HCT116 (cell line): ENCODE results near the gene IMMT. TPM values are rescaled to one million over a fixed set of nuclear protein-coding genes. Genes with fewer than 3 reads are reported as not detected.

Experiments used
- ATAC-seq: fragments of 200-7000 bp; cut with Tn5 transposase; 2 replicates; pipeline ENCODE4 v1.9.1; 2020; ENCODE audit warnings: mild to moderate bottlenecking, moderate library complexity
- BruUV-seq: library from RNA; stranded (reverse); fragments of 400-500 nt; replicated peaks from 2 replicates; lab custom pipeline; 2021; lab: Mats Ljungman, UMichigan
- CTCF ChIA-PET: fragments of 300-600 bp; sonication (Branson Sonifier 250); formaldehyde crosslinking; loops from one replicate; lab custom pipeline; 2021; ENCODE audit warnings: antibody characterized with exemption; lab: Charles Lee
- POLR2A ChIA-PET: fragments of 300-600, 350-600 bp; sonication (Branson Sonifier 250); formaldehyde crosslinking; loops from one replicate; lab custom pipeline; 2021; ENCODE audit warnings: antibody characterized with exemption; lab: Charles Lee
- RAD21 ChIA-PET, 2 experiments: fragments of 300-600 bp; sonication (Branson Sonifier 250); formaldehyde crosslinking; loops; one replicate each; lab custom pipeline; 2023; ENCODE audit warnings: low total read pairs in 2 of 2; ENCODE audit not compliant: uncharacterized antibody in 2 of 2, unreplicated experiment in 2 of 2, low non-redundant PET in 1 of 2; lab: Charles Lee
- DNase-seq: peaks from one replicate; pipeline ENCODE4 v3.0.0-alpha.2; 2010; ENCODE audit warnings: low read depth, low spot score
- H2AFZ ChIP-seq: fragments of 200-600 bp; shearing (Covaris generic), sonication (generic); 2 replicates; pipeline ENCODE4 v1.6.1; 2017; ENCODE audit warnings: low read depth, mixed run types, mixed read lengths, antibody characterized with exemption, low read length; ENCODE audit not compliant: poor library complexity, severe bottlenecking
- H3K27ac ChIP-seq: 2 replicates; pipeline ENCODE4 v1.5.1; 2012; ENCODE audit warnings: low read depth, low read length
- H3K27me3 ChIP-seq: fragments of 200-600 bp; sonication (generic); 2 replicates; pipeline ENCODE4 v1.6.1; 2016; ENCODE audit warnings: mixed run types, low read length, mixed read lengths; ENCODE audit not compliant: insufficient read depth
- H3K36me3 ChIP-seq, 2 experiments: fragments of 200-500 bp in 1 of 2; fragments of 200-600 bp in 1 of 2; sonication (Bioruptor generic) in 1 of 2; sonication (generic) in 1 of 2; 2 replicates each; pipeline versions ENCODE4 v1.5.1 to v1.6.1; 2014 to 2016; ENCODE audit warnings: low read length in 2 of 2, inconsistent platforms in 1 of 2, mixed read lengths in 1 of 2, mixed run types in 1 of 2; ENCODE audit not compliant: insufficient read depth in 2 of 2, control insufficient read depth in 1 of 2
- H3K4me1 ChIP-seq, 2 experiments: fragments of 200-600 bp in 1 of 2; sonication (generic) in 1 of 2; 2 replicates each; pipeline versions ENCODE4 v1.5.1 to v1.6.1; 2012 to 2017; ENCODE audit warnings: low read length in 2 of 2, inconsistent platforms in 1 of 2, mild to moderate bottlenecking in 1 of 2, mixed read lengths in 1 of 2, mixed run types in 1 of 2, moderate library complexity in 1 of 2; ENCODE audit not compliant: insufficient read depth in 2 of 2, control insufficient read depth in 1 of 2
- H3K4me2 ChIP-seq: fragments of 200-600 bp; sonication (generic); 2 replicates; pipeline ENCODE4 v1.6.1; 2017; ENCODE audit warnings: mixed run types, low read length, mixed read lengths
- H3K4me3 ChIP-seq, 2 experiments: fragments of 200-600 bp in 1 of 2; sonication (generic) in 1 of 2; replicated peaks in 1 of 2; 2 replicates each; pipeline ENCODE4 v1.5.1; 2011 to 2016; ENCODE audit warnings: low read length in 2 of 2, control low read depth in 1 of 2, low read depth in 1 of 2, mild to moderate bottlenecking in 1 of 2, mixed read lengths in 1 of 2, mixed run types in 1 of 2
- H3K79me2 ChIP-seq: fragments of 200-600 bp; sonication (generic); 2 replicates; pipeline ENCODE4 v1.6.1; 2017; ENCODE audit warnings: mild to moderate bottlenecking, mixed run types, low read length, moderate library complexity, mixed read lengths; ENCODE audit not compliant: insufficient read depth
- H3K9ac ChIP-seq: fragments of 200-600 bp; sonication (generic); 2 replicates; pipeline ENCODE4 v1.6.1; 2016; ENCODE audit warnings: low read length, mixed read lengths
- H3K9me2 ChIP-seq: fragments of 200-600 bp; sonication (generic), shearing (Covaris generic); 2 replicates; pipeline ENCODE4 v1.6.1; 2017; ENCODE audit warnings: mixed run types, mild to moderate bottlenecking, moderate library complexity; ENCODE audit not compliant: insufficient read depth
- H3K9me3 ChIP-seq, 2 experiments: fragments of 200-500 bp in 1 of 2; fragments of 200-600 bp in 1 of 2; sonication (Bioruptor generic) in 1 of 2; sonication (generic) in 1 of 2; 2 replicates each; pipeline ENCODE4 v1.6.1; 2014 to 2017; ENCODE audit warnings: low read length in 2 of 2, mixed read lengths in 2 of 2, inconsistent platforms in 1 of 2, low read depth in 1 of 2, mild to moderate bottlenecking in 1 of 2, mixed run types in 1 of 2, moderate library complexity in 1 of 2; ENCODE audit not compliant: control insufficient read depth in 1 of 2, insufficient read depth in 1 of 2
- H4K20me1 ChIP-seq: fragments of 200-600 bp; sonication (generic), shearing (Covaris generic); 2 replicates; pipeline ENCODE4 v1.6.1; 2017; ENCODE audit warnings: mixed run types, mild to moderate bottlenecking, moderate library complexity; ENCODE audit not compliant: insufficient read depth
- CBX3 ChIP-seq: IDR thresholded peaks from 2 replicates; pipeline ENCODE4 v1.6.1; 2012; ENCODE audit warnings: low read depth
- CTCF ChIP-seq, 3 experiments: fragments of 200-600 bp in 1 of 3; sonication (generic) in 1 of 3; IDR thresholded peaks in 2 of 3; conservative IDR thresholded peaks in 1 of 3; 2 replicates each; pipeline ENCODE4 v1.5.1; 2012 to 2017; ENCODE audit warnings: low read depth in 2 of 3, low read length in 2 of 3, antibody characterized with exemption in 1 of 3, borderline replicate concordance in 1 of 3, control low read depth in 1 of 3, mild to moderate bottlenecking in 1 of 3, mixed read lengths in 1 of 3, mixed run types in 1 of 3, moderate library complexity in 1 of 3; ENCODE audit not compliant: insufficient read depth in 1 of 3
- EGR1 ChIP-seq: IDR thresholded peaks from 2 replicates; pipeline ENCODE4 v1.6.1; 2012; ENCODE audit warnings: low read depth
- ELF1 ChIP-seq: IDR thresholded peaks from 2 replicates; pipeline ENCODE4 v1.6.1; 2012; ENCODE audit warnings: low read depth, borderline replicate concordance
- EZH2 ChIP-seq: fragments of 200-600 bp; sonication (generic); IDR thresholded peaks from 2 replicates; pipeline ENCODE4 v1.6.1; 2017; ENCODE audit warnings: antibody characterized with exemption, mixed run types
- EZH2phosphoT487 ChIP-seq: fragments of 200-600 bp; IDR thresholded peaks from 2 replicates; pipeline ENCODE4 v1.6.1; 2018; ENCODE audit warnings: antibody characterized with exemption, borderline replicate concordance
- MAX ChIP-seq: IDR thresholded peaks from 2 replicates; pipeline ENCODE4 v1.6.1; 2012
- POLR2A ChIP-seq: IDR thresholded peaks from 2 replicates; pipeline ENCODE4 v1.7.0; 2011; ENCODE audit warnings: borderline replicate concordance; ENCODE audit not compliant: insufficient read depth, insufficient read length; ENCODE audit errors: extremely low read depth
- REST ChIP-seq: IDR thresholded peaks from 2 replicates; pipeline ENCODE4 v1.6.1; 2012; ENCODE audit warnings: low read depth
- SIN3A ChIP-seq: IDR thresholded peaks from 2 replicates; pipeline ENCODE4 v1.6.1; 2012; ENCODE audit warnings: low read depth
- YY1 ChIP-seq: IDR thresholded peaks from 2 replicates; pipeline ENCODE4 v1.6.1; 2011; ENCODE audit warnings: low read length, low read depth, moderate library complexity, mild to moderate bottlenecking; ENCODE audit not compliant: insufficient replicate concordance; ENCODE audit errors: extremely low read depth
- ZBTB33 ChIP-seq: IDR thresholded peaks from 2 replicates; pipeline ENCODE4 v1.6.1; 2011; ENCODE audit warnings: mild to moderate bottlenecking, low read length, moderate library complexity; ENCODE audit not compliant: insufficient replicate concordance; ENCODE audit errors: extremely low read depth
- ZFX ChIP-seq: fragments of 450-650 bp; IDR thresholded peaks from 2 replicates; pipeline ENCODE4 v1.6.1; 2017
- intact Hi-C: fragments of 100-400 bp; cut with micrococcal nuclease; formaldehyde crosslinking; loops from 2 replicates; pipeline ENCODE4 v1.10.0; 2022
- total RNA-seq: library from RNA; stranded (reverse); gene quantifications from one replicate; pipeline ENCODE4 v1.2.1, GENCODE V29; 2021; ENCODE audit not compliant: unreplicated experiment

Gene IMMT
- total RNA-seq, 1 experiment from 2014 or later: 125 TPM

GRCh38 chr2:86201671-86202335 lies 6.5 kb upstream of the IMMT start:
- RAD21 ChIA-PET: no interaction called here
- H3K4me2 ChIP-seq: no peak overlapping the region
- POLR2A ChIA-PET: no interaction called here

More at GRCh38 chr2:86201671-86202335, 6.5 kb upstream of the IMMT start:
- H4K20me1 ChIP-seq: no peaks in the 10 kb centered on the region
- H3K4me3 ChIP-seq: no peak overlapping the region
- TF ChIP-seq CBX3 (no peak), ZFX (no peak), ZBTB33 (no peak), EGR1 (no peak), CTCF (IDR thresholded peaks at IDR 0.05 in 2 of 3, conservative IDR thresholded peaks at IDR 0.05 in 1 of 3; ENCODE audit: borderline replicate concordance in 1 of 3, insufficient read depth in 1 of 3, low read depth in 2 of 3, low read length in 2 of 3) (no peak), POLR2A (no peak), MAX (no peak), EZH2phosphoT487 (no peak), EZH2 (no peak), REST (no peak), SIN3A (no peak), YY1 (no peak), ELF1 (no peak)
- no peak overlapping the region for H3K27ac ChIP-seq
- intact Hi-C loops: no loop called here
- H3K9me2 ChIP-seq: no peaks in the 10 kb centered on the region
- H3K4me1 ChIP-seq: peaks cover 8 to 21% of the 10 kb centered on the region in 2 experiments
- H2AFZ ChIP-seq: no peak overlapping the region
- no TSS peak for BruUV-seq
- H3K79me2 ChIP-seq: peaks cover 66% of the 10 kb centered on the region
- DNase-seq: no peak
- CTCF ChIA-PET: no interaction called here
- H3K36me3 ChIP-seq: peaks cover 6% of the 10 kb centered on the region in 2 experiments; a peak in 3 of 4 replicates
- no peaks in the 10 kb centered on the region for H3K9me3 ChIP-seq
- H3K9ac ChIP-seq: no peak overlapping the region
- no peaks in the 10 kb centered on the region for H3K27me3 ChIP-seq
- ATAC-seq: no peak
